Stimulated activated naive B cell treated with anti-CD40 and anti-IgM and Interleukin-4, amounts not matched to agents 10 μg/mL and 1 μg/mL and 100 μg/mL, for 72 hours (primary cell): ENCODE results near the gene PRKCE.
"Not testable (repeated sequence)": the region's sequence is repeated elsewhere in the genome, so short reads cannot be mapped to it uniquely, and the experiment has no call there.

Experiments used
- ATAC-seq, 2 donors: fragments of 150-1000 bp; cut with Tn5 transposase; replicated peaks; 2 replicates each; pipeline ENCODE4 v1.10.0; 2021; ENCODE audit warnings: moderate library complexity in 1 of 2
- DNase-seq: peaks from one replicate; pipeline ENCODE4 v3.0.0; 2021
- H3K27ac Mint-ChIP-seq: one replicate; pipeline ENCODE4 v1.8.0; 2022; ENCODE audit warnings: mild to moderate bottlenecking, mixed read lengths
- H3K27me3 Mint-ChIP-seq, 2 donors: one replicate each; pipeline ENCODE4 v1.8.0; 2022; ENCODE audit warnings: mixed read lengths in 2 of 2
- H3K36me3 Mint-ChIP-seq, 2 donors: one replicate each; pipeline ENCODE4 v1.8.0; 2022; ENCODE audit warnings: mixed read lengths in 2 of 2, mild to moderate bottlenecking in 1 of 2
- H3K4me1 Mint-ChIP-seq, 2 donors: one replicate each; pipeline ENCODE4 v1.8.0; 2022; ENCODE audit warnings: mixed read lengths in 2 of 2, mild to moderate bottlenecking in 1 of 2
- H3K4me3 Mint-ChIP-seq, 2 donors: one replicate each; pipeline ENCODE4 v1.8.0; 2022; ENCODE audit warnings: mild to moderate bottlenecking in 2 of 2, mixed read lengths in 2 of 2, moderate library complexity in 1 of 2
- H3K9me3 Mint-ChIP-seq, 2 donors: one replicate each; pipeline ENCODE4 v1.8.0; 2022; ENCODE audit warnings: mixed read lengths in 2 of 2, mild to moderate bottlenecking in 1 of 2

PRKCE gene

DNA sequence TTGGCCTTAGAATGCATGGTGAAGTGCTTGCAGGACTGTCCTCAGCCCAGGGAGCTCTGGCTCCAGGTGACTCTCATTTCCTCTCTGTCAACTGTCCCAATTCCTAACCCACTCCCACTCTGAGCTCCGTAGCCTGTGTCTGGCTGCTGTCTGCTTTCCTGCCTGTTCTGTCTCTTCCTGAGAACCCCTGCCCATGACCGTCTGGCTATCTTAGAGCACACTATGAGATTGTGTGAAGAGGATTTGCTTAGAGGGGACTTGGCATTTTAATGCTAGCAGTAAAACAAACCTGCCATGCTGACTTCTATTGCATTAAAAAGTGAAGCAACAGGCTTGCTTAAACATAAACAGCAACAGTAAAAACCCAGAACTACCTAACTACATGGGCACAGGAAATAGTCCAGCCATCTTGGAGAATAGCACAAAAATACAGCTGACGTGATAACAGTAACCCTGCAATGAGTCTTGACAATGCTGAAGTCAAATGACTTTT is 234.7 kb downstream of the PRKCE start:
- H3K4me1 Mint-ChIP-seq: peaks cover 47 to 79% of the 10 kb centered on the region in 2 donors
- no peak overlapping the region for H3K4me3 Mint-ChIP-seq
- DNase-seq (no peak), ATAC-seq (no peak)
- H3K36me3 Mint-ChIP-seq: no peaks in the 10 kb centered on the region
- H3K9me3 Mint-ChIP-seq: no peaks in the 10 kb centered on the region
- H3K27ac Mint-ChIP-seq: peak overlapping the region; percentile 77
- no peaks in the 10 kb centered on the region for H3K27me3 Mint-ChIP-seq

DNA sequence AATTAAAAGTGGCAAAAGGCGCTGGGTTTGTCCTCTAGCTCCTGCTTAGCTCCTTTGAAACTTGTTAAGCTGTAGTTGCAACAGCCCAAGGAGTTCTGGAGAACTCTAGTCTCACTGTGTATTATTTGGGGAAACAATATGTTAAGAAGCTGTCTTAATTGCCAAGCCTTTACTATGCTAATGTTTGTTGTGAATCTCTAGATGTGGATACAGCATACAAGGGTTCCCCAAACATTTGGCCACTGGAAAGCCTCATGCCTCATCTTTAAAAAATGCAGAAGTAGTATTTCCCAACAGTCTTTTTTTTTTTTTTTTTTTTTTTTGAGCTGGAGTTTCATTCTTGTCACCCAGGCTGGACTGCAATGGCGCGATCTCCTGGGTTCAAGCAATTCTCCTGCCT is 236.7 kb downstream of the PRKCE start:
- H3K36me3 Mint-ChIP-seq: no peaks in the 10 kb centered on the region
- H3K9me3 Mint-ChIP-seq: no peaks in the 10 kb centered on the region
- no peak overlapping the region for H3K27ac Mint-ChIP-seq
- H3K4me1 Mint-ChIP-seq: peaks cover 60 to 92% of the 10 kb centered on the region in 2 donors
- H3K27me3 Mint-ChIP-seq: no peaks in the 10 kb centered on the region
- no peak overlapping the region for H3K4me3 Mint-ChIP-seq
- no peak for DNase-seq
- no peak for ATAC-seq

DNA sequence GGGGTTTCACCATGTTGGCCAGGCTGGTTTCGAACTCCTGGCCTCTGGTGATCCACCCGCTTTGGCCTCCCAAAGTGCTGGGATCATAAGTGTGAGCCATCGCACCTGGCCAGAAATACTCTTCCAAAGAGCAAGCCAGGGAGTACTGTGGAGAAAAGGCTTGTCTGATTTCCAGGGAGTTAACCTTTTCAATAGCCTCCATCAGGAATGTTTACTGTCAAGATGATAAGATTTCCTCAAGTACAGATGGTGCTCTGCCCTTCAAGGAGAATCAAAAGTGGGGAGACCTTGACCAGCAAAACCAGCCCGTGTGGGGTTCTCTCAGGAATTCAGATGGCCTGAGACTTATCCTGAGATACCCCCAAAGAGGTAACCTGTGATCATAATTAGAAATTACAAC is 237.2 kb downstream of the PRKCE start:
- DNase-seq (no peak), ATAC-seq (no peak)
- Mint-ChIP-seq H3K27ac (peak overlapping the region; percentile 62), H3K36me3 (no peaks in the 10 kb centered on the region), H3K4me3 (peak overlapping the region in 1 of 2 donors; percentile 54), H3K9me3 (no peaks in the 10 kb centered on the region), H3K4me1 (peaks cover 64 to 94% of the 10 kb centered on the region in 2 donors), H3K27me3 (no peaks in the 10 kb centered on the region)

DNA sequence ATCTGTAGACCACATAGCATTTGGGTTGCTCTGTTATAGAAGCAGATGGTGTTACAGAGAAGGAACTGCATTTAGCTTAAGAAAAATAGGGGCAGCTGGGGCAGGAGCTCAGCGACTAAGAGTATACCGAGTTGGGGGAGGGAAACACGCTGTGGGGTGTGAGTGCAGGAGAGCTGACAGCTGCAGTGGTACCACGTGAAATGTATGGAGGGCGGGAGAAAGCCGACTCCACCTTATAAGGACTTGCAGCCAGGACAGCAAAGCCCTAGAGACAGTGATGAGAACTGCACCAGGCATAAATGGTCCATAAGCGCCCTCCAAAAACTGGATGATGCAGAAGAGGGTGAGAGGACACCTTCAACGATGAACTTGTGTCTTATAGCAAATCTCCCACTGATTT is 237.6 kb downstream of the PRKCE start:
- ATAC-seq: peak; percentile 78 to 82
- Mint-ChIP-seq H3K36me3 (no peaks in the 10 kb centered on the region), H3K4me3 (peak overlapping the region in 1 of 2 donors; percentile 54), H3K27me3 (no peaks in the 10 kb centered on the region), H3K9me3 (no peaks in the 10 kb centered on the region), H3K27ac (peak overlapping the region; percentile 62), H3K4me1 (peaks cover 68 to 94% of the 10 kb centered on the region in 2 donors)
- DNase-seq: peak; percentile 55

DNA sequence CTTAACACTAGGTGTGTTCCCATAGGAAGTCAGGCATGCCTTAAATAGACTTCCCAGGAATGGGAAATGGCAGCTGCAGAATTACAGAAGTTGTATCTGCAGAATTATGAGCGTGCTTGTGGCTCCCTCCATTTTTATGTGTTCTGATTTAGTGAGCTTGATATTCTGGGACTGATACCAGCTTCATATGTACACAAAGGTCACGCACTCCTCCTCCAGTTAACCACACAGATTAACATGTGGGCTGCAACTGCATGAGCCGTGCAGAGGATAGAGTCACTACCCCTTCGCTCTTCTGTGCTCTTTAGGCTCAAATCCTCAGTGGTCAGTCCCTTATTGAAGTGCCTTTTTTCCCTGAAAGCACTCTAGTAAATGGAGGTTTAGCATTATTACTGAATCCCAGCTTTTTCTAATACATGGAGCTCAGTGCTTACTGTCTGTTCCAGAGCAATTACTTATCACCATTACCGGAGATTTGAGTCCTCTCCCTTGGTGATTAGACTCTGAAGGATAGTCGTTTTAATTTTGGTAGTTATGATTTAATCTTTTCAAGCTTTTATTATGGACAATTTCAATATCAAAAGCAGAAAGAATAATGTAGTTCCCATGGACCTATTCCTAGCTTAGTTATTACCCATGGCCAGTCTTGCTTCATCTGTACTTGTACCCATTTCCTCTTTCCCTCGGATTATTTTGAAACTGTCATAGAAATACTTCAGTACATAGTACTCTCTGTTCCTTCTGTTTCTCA is 238.3 kb downstream of the PRKCE start:
- H3K4me1 Mint-ChIP-seq: peaks cover 69 to 96% of the 10 kb centered on the region in 2 donors
- peak overlapping the region; percentile 77 for H3K27ac Mint-ChIP-seq

DNA sequence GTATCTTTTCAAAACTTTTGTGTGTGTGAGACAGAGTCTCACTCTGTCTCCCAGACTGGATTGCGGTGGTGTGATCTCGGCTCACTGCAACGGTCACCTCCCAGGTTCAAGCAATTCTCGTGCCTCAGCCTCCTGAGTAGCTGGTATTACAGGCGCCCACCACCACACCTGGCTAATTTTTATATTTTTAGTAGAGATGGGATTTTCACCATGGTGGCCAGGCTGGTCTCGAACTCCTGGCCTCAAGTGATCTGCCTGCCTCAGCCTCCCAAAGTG is 238.8 kb downstream of the PRKCE start:
- H3K36me3 Mint-ChIP-seq, ATAC-seq, DNase-seq, H3K27me3 Mint-ChIP-seq, H3K9me3 Mint-ChIP-seq: not testable (repeated sequence)
- Mint-ChIP-seq H3K4me3 (peak overlapping the region; percentile 2 to 57), H3K27ac (peak overlapping the region; percentile 77), H3K4me1 (peaks cover 71 to 97% of the 10 kb centered on the region in 2 donors)

More for the DNA sequence above, 238.3 kb downstream of the PRKCE start:
- no peaks in the 10 kb centered on the region for H3K9me3 Mint-ChIP-seq
- H3K27me3 Mint-ChIP-seq: no peaks in the 10 kb centered on the region
- peak overlapping the region; percentile 2 to 57 for H3K4me3 Mint-ChIP-seq
- DNase-seq (peak; percentile 38), ATAC-seq (peak; percentile 88 to 89)
- no peaks in the 10 kb centered on the region for H3K36me3 Mint-ChIP-seq

DNA sequence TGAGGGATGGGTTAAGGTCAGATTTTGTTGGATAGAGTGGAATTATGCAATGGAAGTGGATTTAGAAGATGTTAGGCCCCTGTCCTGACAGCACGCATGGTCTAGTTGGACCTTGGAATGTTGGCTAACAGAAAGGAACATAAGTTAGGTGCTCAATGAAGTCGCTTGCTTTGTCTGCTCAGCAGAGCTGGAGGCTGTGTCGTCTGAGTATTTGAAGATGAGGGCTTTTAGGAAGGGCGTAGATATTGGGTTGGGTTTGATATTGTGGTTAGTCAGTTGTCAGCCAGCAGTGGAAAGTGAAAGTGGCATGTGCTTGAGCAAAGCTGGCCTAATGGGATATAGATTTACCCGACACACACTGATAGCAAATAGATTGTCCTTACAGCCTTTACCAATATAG is 239.3 kb downstream of the PRKCE start:
- no peaks in the 10 kb centered on the region for H3K9me3 Mint-ChIP-seq
- peak overlapping the region; percentile 2 to 8 for H3K4me3 Mint-ChIP-seq
- no peak for DNase-seq
- H3K4me1 Mint-ChIP-seq: peaks cover 74 to 97% of the 10 kb centered on the region in 2 donors
- H3K27me3 Mint-ChIP-seq: no peaks in the 10 kb centered on the region
- ATAC-seq: peak in 1 of 2 donors; percentile 16
- H3K36me3 Mint-ChIP-seq: no peaks in the 10 kb centered on the region
- H3K27ac Mint-ChIP-seq: peak overlapping the region; percentile 16

DNA sequence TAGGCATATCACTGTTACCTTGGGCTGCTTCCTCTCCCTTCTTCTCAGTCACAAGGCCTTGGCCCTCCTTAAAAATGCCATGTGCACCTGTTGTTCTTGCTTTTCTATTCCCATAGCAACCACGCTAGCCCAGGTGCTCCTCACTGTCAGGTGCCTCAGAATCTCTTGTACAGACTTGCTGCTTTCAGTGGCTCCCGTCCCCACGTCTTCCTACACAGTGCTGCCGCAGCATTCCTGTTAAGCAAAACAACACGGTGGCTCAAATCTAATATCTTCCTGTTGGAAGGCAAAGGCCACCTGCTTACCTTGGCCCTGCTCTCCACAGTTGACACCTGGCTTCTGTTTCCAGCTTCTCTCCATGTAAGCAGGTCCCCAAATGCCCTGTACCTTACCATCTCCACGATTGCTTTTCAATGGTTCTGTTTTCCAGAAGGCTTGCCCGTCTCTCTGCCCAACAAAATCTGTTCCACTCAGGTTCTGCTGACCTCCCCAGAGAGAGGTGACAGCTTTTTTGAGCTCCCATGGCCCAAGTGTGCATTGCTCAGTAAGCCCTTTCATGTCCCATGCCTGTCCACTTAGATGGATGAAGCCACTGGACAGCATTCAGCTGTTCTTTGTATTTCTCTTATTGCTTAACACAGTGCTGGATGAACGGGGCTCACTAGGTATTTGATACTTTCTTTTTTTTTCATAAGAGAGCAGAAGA is 240.4 kb downstream of the PRKCE start:
- Mint-ChIP-seq H3K27me3 (no peaks in the 10 kb centered on the region), H3K9me3 (no peaks in the 10 kb centered on the region), H3K4me3 (peak overlapping the region; percentile 25 to 50), H3K36me3 (no peaks in the 10 kb centered on the region), H3K27ac (peak overlapping the region; percentile 33), H3K4me1 (peaks cover 69 to 96% of the 10 kb centered on the region in 2 donors)
- DNase-seq (no peak), ATAC-seq (no peak)

DNA sequence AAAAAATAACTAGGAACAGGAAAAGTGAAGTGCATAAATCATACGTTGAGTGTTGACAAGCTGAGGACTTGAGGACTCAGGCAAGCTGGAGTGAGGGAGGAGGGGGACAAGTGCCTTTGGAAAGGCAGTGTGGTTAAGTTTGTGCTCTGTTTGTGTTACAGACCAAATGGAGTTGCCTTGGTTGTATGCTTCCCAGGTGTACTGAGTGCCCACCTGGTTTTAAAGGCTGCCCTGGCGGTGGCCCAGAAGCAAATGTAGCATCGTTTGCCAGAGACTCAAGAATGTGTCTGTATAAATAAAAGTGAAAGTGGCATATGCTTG is 240.9 kb downstream of the PRKCE start:
- Mint-ChIP-seq H3K27ac (no peak overlapping the region), H3K4me3 (peak overlapping the region; percentile 25 to 50), H3K36me3 (no peaks in the 10 kb centered on the region), H3K9me3 (no peaks in the 10 kb centered on the region), H3K27me3 (no peaks in the 10 kb centered on the region), H3K4me1 (peaks cover 65 to 92% of the 10 kb centered on the region in 2 donors)
- DNase-seq: no peak
- ATAC-seq: no peak

DNA sequence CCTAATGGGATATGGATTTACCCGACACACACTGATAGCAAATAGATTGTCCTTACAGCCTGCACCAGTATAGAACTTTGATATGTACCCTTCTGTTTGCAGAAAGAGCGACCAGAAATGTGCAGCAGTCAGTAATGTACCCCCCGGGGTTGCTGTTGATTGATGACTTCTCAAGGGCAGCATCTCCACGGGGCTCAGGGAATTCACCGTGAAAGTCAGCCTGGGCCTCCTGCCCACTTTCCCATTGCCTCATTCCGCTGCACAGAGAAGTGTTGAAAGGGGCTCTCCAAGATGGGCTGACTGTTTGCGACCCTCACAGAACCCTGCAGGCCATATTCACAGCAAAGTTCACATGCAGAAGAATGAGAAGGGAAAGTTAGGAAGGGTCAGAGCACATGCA is 241.3 kb downstream of the PRKCE start:
- peak overlapping the region; percentile 25 to 50 for H3K4me3 Mint-ChIP-seq
- H3K27ac Mint-ChIP-seq: no peak overlapping the region
- H3K4me1 Mint-ChIP-seq: peaks cover 67 to 92% of the 10 kb centered on the region in 2 donors
- DNase-seq (no peak), ATAC-seq (no peak)
- H3K36me3 Mint-ChIP-seq: no peaks in the 10 kb centered on the region
- no peaks in the 10 kb centered on the region for H3K27me3 Mint-ChIP-seq
- H3K9me3 Mint-ChIP-seq: no peaks in the 10 kb centered on the region

DNA sequence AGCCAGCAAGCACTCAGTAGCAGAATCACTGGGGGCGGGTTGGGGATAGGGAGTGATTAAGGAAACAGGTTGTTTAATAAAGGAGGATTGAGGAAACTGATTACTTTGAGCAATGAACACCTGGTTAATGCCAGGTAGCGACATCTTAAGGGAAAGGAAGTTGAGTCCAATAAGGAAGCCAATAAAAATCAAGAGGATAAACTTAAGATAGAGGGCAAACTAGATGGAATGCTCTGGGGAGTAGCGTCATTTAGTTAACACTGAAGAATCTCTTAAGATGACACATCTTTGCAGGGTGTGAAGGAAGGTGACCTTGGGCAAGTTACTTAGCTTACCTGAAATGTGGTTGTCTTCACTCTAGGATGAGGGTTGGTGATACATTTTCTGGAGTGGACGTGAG is 242.7 kb downstream of the PRKCE start:
- DNase-seq (no peak), ATAC-seq (no peak)
- no peak overlapping the region for H3K27ac Mint-ChIP-seq
- H3K9me3 Mint-ChIP-seq: no peaks in the 10 kb centered on the region
- H3K27me3 Mint-ChIP-seq: no peaks in the 10 kb centered on the region
- peaks cover 66 to 89% of the 10 kb centered on the region in 2 donors for H3K4me1 Mint-ChIP-seq
- H3K36me3 Mint-ChIP-seq: no peaks in the 10 kb centered on the region
- H3K4me3 Mint-ChIP-seq: no peak overlapping the region

DNA sequence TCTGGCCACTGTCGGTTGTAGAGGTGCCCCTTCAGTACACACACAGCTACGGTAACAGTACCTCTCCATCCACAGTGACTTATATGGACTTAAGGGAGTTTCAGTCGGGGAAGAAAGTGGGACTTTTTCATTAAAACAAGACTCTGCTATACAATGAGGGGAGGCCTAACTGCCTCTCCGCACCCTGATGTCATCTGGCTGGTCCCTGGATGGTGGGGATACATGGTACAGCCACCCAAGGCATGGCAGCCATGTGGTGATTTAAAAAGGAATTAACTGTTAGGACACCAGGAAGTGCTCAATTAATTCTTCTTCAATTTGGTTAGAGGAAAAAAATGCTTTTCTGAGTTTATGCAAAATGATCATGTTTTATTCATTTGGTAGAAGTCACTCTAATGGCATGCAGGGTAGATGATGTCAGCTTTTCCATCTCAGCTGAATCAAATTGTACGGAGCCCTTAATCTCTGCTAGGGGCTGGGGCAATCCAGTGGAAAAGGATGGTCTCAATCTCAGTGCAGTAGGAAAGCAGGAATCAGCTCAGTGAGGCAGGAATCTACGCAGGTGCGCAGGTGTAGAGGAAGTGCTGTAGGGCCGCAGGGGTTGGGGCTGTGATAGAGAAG is 243.9 kb downstream of the PRKCE start:
- Mint-ChIP-seq H3K27ac (peak overlapping the region; percentile 1), H3K4me3 (no peak overlapping the region)

DNA sequence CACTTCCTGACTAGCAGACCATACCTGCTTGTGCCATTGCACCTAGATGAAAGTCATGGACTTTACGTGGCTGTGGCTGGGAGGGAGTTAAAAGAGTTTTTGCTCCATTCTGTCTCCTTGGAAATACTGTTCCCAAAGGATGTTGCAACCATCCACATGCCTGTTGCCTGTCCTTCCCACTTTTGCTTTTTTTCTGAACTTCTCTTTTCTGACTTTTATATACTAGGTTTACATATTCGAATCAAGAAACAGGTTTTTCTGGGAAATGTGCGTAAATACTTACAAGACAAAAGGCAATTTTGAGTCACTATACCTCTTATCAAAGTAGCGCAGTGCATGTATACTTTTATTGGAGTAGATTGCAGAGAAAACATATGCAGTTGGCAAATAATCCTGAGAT is 244.8 kb downstream of the PRKCE start:
- no peak for DNase-seq
- Mint-ChIP-seq H3K27me3 (no peaks in the 10 kb centered on the region), H3K9me3 (no peaks in the 10 kb centered on the region), H3K27ac (no peak overlapping the region), H3K36me3 (peaks cover 2 to 5% of the 10 kb centered on the region in 2 donors), H3K4me3 (no peak overlapping the region), H3K4me1 (peaks cover 54 to 76% of the 10 kb centered on the region in 2 donors)
- no peak for ATAC-seq

More for the DNA sequence above, 243.9 kb downstream of the PRKCE start:
- DNase-seq: no peak
- Mint-ChIP-seq H3K9me3 (no peaks in the 10 kb centered on the region), H3K27me3 (no peaks in the 10 kb centered on the region), H3K4me1 (peaks cover 60 to 82% of the 10 kb centered on the region in 2 donors), H3K36me3 (peaks cover 1 to 2% of the 10 kb centered on the region in 2 donors)
- ATAC-seq: no peak

DNA sequence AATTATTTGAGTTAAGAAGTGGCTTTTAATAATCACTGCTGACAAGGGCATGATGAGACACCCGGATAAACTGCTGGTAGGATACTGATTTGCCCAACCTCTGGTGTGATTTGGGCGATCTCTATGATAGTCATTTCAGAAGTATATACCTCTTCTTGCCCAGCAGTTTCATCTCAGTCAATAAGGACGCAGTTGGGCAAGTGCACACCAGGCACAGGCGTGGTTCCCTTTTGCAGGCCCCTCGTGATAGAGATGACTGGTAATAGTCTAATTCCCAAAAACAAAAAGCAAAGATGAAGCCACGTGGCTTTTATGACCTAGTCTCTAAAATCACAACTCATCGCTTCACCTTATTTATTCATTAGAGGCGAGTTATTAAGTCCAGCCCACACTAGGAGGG is 246.4 kb downstream of the PRKCE start:
- H3K4me1 Mint-ChIP-seq: peaks cover 44 to 69% of the 10 kb centered on the region in 2 donors

More for the DNA sequence above, 246.4 kb downstream of the PRKCE start:
- Mint-ChIP-seq H3K27ac (peak overlapping the region; percentile 57), H3K4me3 (no peak overlapping the region), H3K36me3 (peaks cover 2 to 9% of the 10 kb centered on the region in 2 donors), H3K27me3 (no peaks in the 10 kb centered on the region), H3K9me3 (no peaks in the 10 kb centered on the region)
- DNase-seq (peak; percentile 27), ATAC-seq (peak; percentile 91 to 93)
